CD4-positive, alpha-beta memory T cell (primary cell): ENCODE results near the gene UNK. TPM values are rescaled to one million over a fixed set of nuclear protein-coding genes. Genes with fewer than 3 reads are reported as not detected.
"Not testable (repeated sequence)": the region's sequence is repeated elsewhere in the genome, so short reads cannot be mapped to it uniquely, and the experiment has no call there.

Experiments
- CTCF ChIA-PET: fragments of 350-600 bp; sonication (Branson Sonifier 250); formaldehyde crosslinking; loops from one replicate; lab custom pipeline; 2021; ENCODE audit warnings: inconsistent platforms; ENCODE audit not compliant: partially characterized antibody; lab: Charles Lee
- POLR2A ChIA-PET: fragments of 350-600 bp; sonication (Branson Sonifier 250); formaldehyde crosslinking; loops from one replicate; lab custom pipeline; 2021; ENCODE audit not compliant: partially characterized antibody; lab: Charles Lee
- DNase-seq, 5 donors: peaks; one replicate each; pipeline versions ENCODE4 v3.0.0 to v3.0.0-alpha.2; 2020 to 2022; ENCODE audit warnings: mixed read lengths in 1 of 5
- H3K27ac ChIP-seq: one replicate; pipeline ENCODE4 v1.7.0; 2013; ENCODE audit warnings: low read depth, low read length
- H3K27me3 ChIP-seq: 2 replicates; pipeline ENCODE4 v1.7.0; 2013; ENCODE audit warnings: mild to moderate bottlenecking, low read length, moderate library complexity; ENCODE audit not compliant: insufficient read depth
- H3K36me3 ChIP-seq: 2 replicates; pipeline ENCODE4 v1.7.0; 2013; ENCODE audit warnings: mild to moderate bottlenecking, low read length, moderate library complexity; ENCODE audit not compliant: insufficient read depth
- H3K4me1 ChIP-seq: 2 replicates; pipeline ENCODE4 v1.7.0; 2013; ENCODE audit warnings: mild to moderate bottlenecking, low read length, moderate library complexity; ENCODE audit not compliant: insufficient read depth
- H3K4me3 ChIP-seq, 2 donors: one replicate each; pipeline ENCODE4 v1.7.0; 2013; ENCODE audit warnings: low read length in 2 of 2, mild to moderate bottlenecking in 1 of 2
- H3K9me3 ChIP-seq, 2 donors: one replicate each; pipeline ENCODE4 v1.7.0; 2013; ENCODE audit warnings: low read length in 2 of 2, control low read depth in 1 of 2; ENCODE audit not compliant: control insufficient read depth in 1 of 2
- H3K27ac Mint-ChIP-seq, 7 donors: one replicate each; pipeline ENCODE4 v1.8.0; 2020 to 2021; ENCODE audit warnings: mixed read lengths in 7 of 7, mild to moderate bottlenecking in 6 of 7, inconsistent platforms in 3 of 7, moderate library complexity in 3 of 7
- H3K27me3 Mint-ChIP-seq, 2 donors: one replicate each; pipeline ENCODE4 v1.8.0; 2020 to 2021; ENCODE audit warnings: mixed read lengths in 2 of 2
- H3K36me3 Mint-ChIP-seq, 2 donors: one replicate each; pipeline ENCODE4 v1.8.0; 2020 to 2021; ENCODE audit warnings: mixed read lengths in 2 of 2, inconsistent platforms in 1 of 2, mild to moderate bottlenecking in 1 of 2
- H3K4me1 Mint-ChIP-seq, 4 donors: one replicate each; pipeline ENCODE4 v1.8.0; 2020 to 2021; ENCODE audit warnings: mixed read lengths in 4 of 4, mild to moderate bottlenecking in 1 of 4
- H3K4me3 Mint-ChIP-seq, 8 donors: one replicate each; pipeline ENCODE4 v1.8.0; 2020 to 2021; ENCODE audit warnings: mixed read lengths in 8 of 8, mild to moderate bottlenecking in 7 of 8, moderate library complexity in 6 of 8, inconsistent platforms in 3 of 8
- H3K9me3 Mint-ChIP-seq, 8 donors: one replicate each; pipeline ENCODE4 v1.8.0; 2020 to 2021; ENCODE audit warnings: mixed read lengths in 8 of 8, mild to moderate bottlenecking in 5 of 8, inconsistent platforms in 3 of 8, moderate library complexity in 1 of 8
- intact Hi-C: fragments of 100-400 bp; cut with micrococcal nuclease; formaldehyde crosslinking; loops from one replicate; pipeline ENCODE4 v1.15.1; 2023
- polyA plus RNA-seq, 2 donors: library from polyadenylated mRNA; unstranded; fragments of 300-500 nt; fragmentation: Illumina TruSeq; gene quantifications; one replicate each; pipeline ENCODE4 v1.2.3, GENCODE V29; 2021
- total RNA-seq, 2 experiments: library from RNA; stranded (reverse); gene quantifications; one replicate each; pipeline ENCODE4 v1.2.3, GENCODE V29; 2021

Gene UNK
- total and polyA plus RNA-seq, 4 experiments from 2014 or later, result 22.2 to 48.1 (median 34.4) TPM

GRCh38 chr17:75808549-75808904, 23.9 kb downstream of the UNK start:
- Histone ChIP-seq H3K36me3 (peaks cover 36% of the 10 kb centered on the region), H3K4me1 (no peaks in the 10 kb centered on the region), H3K27me3 (no peaks in the 10 kb centered on the region), H3K27ac (no peak overlapping the region), H3K9me3 (no peaks in the 10 kb centered on the region), H3K4me3 (no peak overlapping the region)
- ChIA-PET POLR2A (interaction anchor here (0.6 kb wide), 1 partner anchor 498 kb away, joined by 4 read pairs; no protein-coding TSS in a partner anchor), CTCF (interaction anchor here (1.4 kb wide), 1 partner anchor 25 kb away, joined by 3 read pairs; no protein-coding TSS in a partner anchor)
- Mint-ChIP-seq H3K9me3 (no peaks in the 10 kb centered on the region), H3K36me3 (peaks cover 0 to 24% of the 10 kb centered on the region in 2 donors), H3K4me3 (no peak overlapping the region), H3K27me3 (no peaks in the 10 kb centered on the region), H3K4me1 (peaks cover 0 to 10% (median 3%) of the 10 kb centered on the region in 4 donors), H3K27ac (peak overlapping the region in 5 of 7 donors; percentile 35 to 79 (median 67))
- intact Hi-C loops, result no loop called here
- DNase-seq, result no peak

- peaks cover 42% of the 10 kb centered on the region for H3K36me3 ChIP-seq
These were observed 24.5 kb downstream of the UNK start for GRCh38 chr17:75808905-75809621.

GRCh38 chr17:75809631-75810111, 25.1 kb downstream of the UNK start:
- no peaks in the 10 kb centered on the region for H3K9me3 Mint-ChIP-seq
- POLR2A ChIA-PET, result no interaction called here
- peaks cover 46% of the 10 kb centered on the region for H3K36me3 ChIP-seq

More at GRCh38 chr17:75808905-75809621, 24.5 kb downstream of the UNK start:
- ChIA-PET CTCF (interaction anchor here (1.4 kb wide), 1 partner anchor 26 kb away, joined by 3 read pairs; no protein-coding TSS in a partner anchor), POLR2A (interaction anchor here (0.6 kb wide), 1 partner anchor 498 kb away, joined by 4 read pairs; no protein-coding TSS in a partner anchor)
- no peaks in the 10 kb centered on the region for H3K4me1 ChIP-seq
- Mint-ChIP-seq H3K9me3 (no peaks in the 10 kb centered on the region), H3K4me3 (no peak overlapping the region), H3K27me3 (no peaks in the 10 kb centered on the region), H3K4me1 (peaks cover 0 to 4% (median 1%) of the 10 kb centered on the region in 4 donors), H3K27ac (peak overlapping the region in 4 of 7 donors; percentile 42 to 79 (median 69)), H3K36me3 (peaks cover 0 to 26% of the 10 kb centered on the region in 2 donors)
- no peak overlapping the region for H3K4me3 ChIP-seq
- DNase-seq, result no peak
- no peaks in the 10 kb centered on the region for H3K27me3 ChIP-seq
- H3K9me3 ChIP-seq, result no peaks in the 10 kb centered on the region
- H3K27ac ChIP-seq, result no peak overlapping the region
- intact Hi-C loops, result no loop called here

DNA sequence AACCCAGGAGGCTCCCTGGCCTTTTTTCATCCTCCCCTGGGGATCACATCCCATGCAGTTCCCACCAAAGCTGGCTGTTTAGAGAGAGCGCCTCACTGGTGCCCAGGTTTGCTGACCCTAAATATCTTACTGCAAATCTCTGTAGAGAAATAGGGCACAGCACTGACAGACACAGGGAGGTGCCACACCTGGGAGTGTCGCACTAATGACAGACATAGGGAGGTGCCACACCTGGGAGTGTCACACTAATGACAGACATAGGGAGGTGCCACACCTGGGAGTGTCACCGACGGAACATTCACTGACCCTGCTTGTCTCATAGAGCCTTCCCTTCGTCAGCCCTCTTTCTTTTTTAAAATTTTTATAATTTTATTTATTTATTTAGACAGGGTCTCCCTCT, 25.6 kb downstream of the UNK start:
- H3K9me3 ChIP-seq, result no peaks in the 10 kb centered on the region
- no peak for DNase-seq
- H3K4me3 ChIP-seq, result no peak overlapping the region
- Mint-ChIP-seq H3K36me3 (peaks cover 4 to 32% of the 10 kb centered on the region in 2 donors), H3K4me1 (peaks cover 0 to 4% (median 1%) of the 10 kb centered on the region in 4 donors), H3K27me3 (no peaks in the 10 kb centered on the region), H3K9me3 (no peaks in the 10 kb centered on the region), H3K27ac (no peak overlapping the region), H3K4me3 (no peak overlapping the region)
- ChIA-PET POLR2A (no interaction called here), CTCF (no interaction called here)
- no peaks in the 10 kb centered on the region for H3K4me1 ChIP-seq
- peaks cover 51% of the 10 kb centered on the region for H3K36me3 ChIP-seq
- H3K27me3 ChIP-seq, result no peaks in the 10 kb centered on the region
- intact Hi-C loops, result no loop called here
- no peak overlapping the region for H3K27ac ChIP-seq

More at GRCh38 chr17:75809631-75810111, 25.1 kb downstream of the UNK start:
- Histone ChIP-seq H3K27ac (no peak overlapping the region), H3K4me3 (no peak overlapping the region), H3K4me1 (no peaks in the 10 kb centered on the region), H3K9me3 (no peaks in the 10 kb centered on the region), H3K27me3 (no peaks in the 10 kb centered on the region)
- intact Hi-C loops, result no loop called here
- no peak for DNase-seq
- Mint-ChIP-seq H3K4me3 (no peak overlapping the region), H3K27me3 (no peaks in the 10 kb centered on the region), H3K36me3 (peaks cover 3 to 30% of the 10 kb centered on the region in 2 donors), H3K27ac (no peak overlapping the region), H3K4me1 (peaks cover 0 to 4% (median 1%) of the 10 kb centered on the region in 4 donors)
- CTCF ChIA-PET, result interaction anchor here (1.4 kb wide), 1 partner anchor 26 kb away, joined by 3 read pairs; no protein-coding TSS in a partner anchor

DNA sequence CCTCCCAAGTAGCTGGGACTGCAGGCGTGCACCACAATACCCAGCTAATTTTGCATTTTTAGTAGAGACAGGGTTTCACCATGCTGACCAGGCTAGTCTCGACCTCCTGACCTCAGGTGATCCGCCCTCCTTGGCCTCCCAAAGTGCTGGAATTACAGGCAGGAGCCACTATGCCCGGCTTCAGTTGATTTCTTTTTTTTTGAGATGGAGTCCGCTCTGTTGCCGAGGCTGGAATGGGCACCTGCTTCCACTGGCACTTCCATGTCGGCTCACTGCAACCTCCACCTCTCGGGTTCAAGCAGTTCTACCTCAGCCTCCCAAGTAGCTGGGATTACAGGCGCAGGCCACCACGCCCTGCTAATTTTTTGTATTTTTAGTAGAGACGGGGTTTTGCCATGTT, 26.1 kb downstream of the UNK start:
- not testable (repeated sequence) for H3K27ac Mint-ChIP-seq, DNase-seq

DNA sequence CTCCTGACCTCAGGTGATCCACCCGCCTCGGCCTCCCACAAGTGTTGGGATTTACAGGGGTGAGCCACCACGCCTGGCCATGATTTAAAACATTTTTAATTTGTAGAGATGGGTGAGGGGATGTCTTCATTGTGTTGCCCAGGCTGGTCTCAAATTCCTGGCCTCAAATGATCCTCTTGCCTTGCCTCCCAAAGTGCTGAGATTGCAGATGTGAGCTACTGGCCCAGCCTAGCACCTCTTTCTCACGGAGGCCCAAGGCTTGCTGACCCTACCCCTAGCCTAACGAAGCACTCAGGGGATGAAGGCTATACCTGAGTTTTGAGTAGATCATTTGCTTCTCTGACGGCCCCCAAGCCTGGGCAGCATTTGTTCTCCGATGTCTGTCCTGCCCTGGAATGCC, 26.6 kb downstream of the UNK start:
- POLR2A ChIA-PET, result no interaction called here
- Histone ChIP-seq H3K27me3 (no peaks in the 10 kb centered on the region), H3K9me3 (no peaks in the 10 kb centered on the region), H3K4me3 (no peak overlapping the region), H3K36me3 (peaks cover 52% of the 10 kb centered on the region), H3K27ac (no peak overlapping the region), H3K4me1 (no peaks in the 10 kb centered on the region)
- Mint-ChIP-seq H3K36me3 (peaks cover 4 to 35% of the 10 kb centered on the region in 2 donors), H3K4me3 (no peak overlapping the region), H3K27me3 (no peaks in the 10 kb centered on the region), H3K27ac (peak overlapping the region in 1 of 7 donors; percentile 41), H3K4me1 (peaks cover 0 to 4% (median 1%) of the 10 kb centered on the region in 4 donors), H3K9me3 (no peaks in the 10 kb centered on the region)
- CTCF ChIA-PET, result no interaction called here
- no peak for DNase-seq
- intact Hi-C loops, result no loop called here

More for the DNA sequence above, 26.1 kb downstream of the UNK start:
- H3K4me1 Mint-ChIP-seq, H3K9me3 Mint-ChIP-seq, H3K27ac ChIP-seq, POLR2A ChIA-PET, intact Hi-C loops, H3K4me3 Mint-ChIP-seq, H3K4me3 ChIP-seq, H3K27me3 Mint-ChIP-seq, H3K27me3 ChIP-seq, H3K4me1 ChIP-seq, H3K9me3 ChIP-seq, CTCF ChIA-PET: not testable (repeated sequence)
- H3K36me3 Mint-ChIP-seq, result peaks cover 4 to 32% of the 10 kb centered on the region in 2 donors
- H3K36me3 ChIP-seq, result peaks cover 52% of the 10 kb centered on the region
